ENCODE results near the gene DMRT2.

The DMRT2 gene

GRCh38 chr9:1026219-1026618, 23.9 kb upstream of the DMRT2 start:
- no peak overlapping the region for H3K4me3 ChIP-seq (replicated peaks; ENCODE audit: low read depth, low read length)
- no peak for DNase-seq (ENCODE audit: low read depth)
- no peak for TF ChIP-seq CTCF (IDR thresholded peaks at IDR 0.05; ENCODE audit: low read length, missing control alignments)

- TF ChIP-seq CTCF (IDR thresholded peaks at IDR 0.05; ENCODE audit: low read length, missing control alignments), result no peak
- DNase-seq (ENCODE audit: low read depth), result no peak
- H3K4me3 ChIP-seq (replicated peaks; ENCODE audit: low read depth, low read length), result no peak overlapping the region
Measured at GRCh38 chr9:1028501-1029190, 21.5 kb upstream of the DMRT2 start.

- no peak for DNase-seq (ENCODE audit: low read depth)
- H3K4me3 ChIP-seq (replicated peaks; ENCODE audit: low read depth, low read length), result no peak overlapping the region
- TF ChIP-seq CTCF (IDR thresholded peaks at IDR 0.05; ENCODE audit: low read length, missing control alignments), result no peak
Measured at GRCh38 chr9:1031951-1032601, 18.1 kb upstream of the DMRT2 start.

GRCh38 chr9:1034271-1034670, 15.9 kb upstream of the DMRT2 start:
- no peak for DNase-seq (ENCODE audit: low read depth)
- no peak for TF ChIP-seq CTCF (IDR thresholded peaks at IDR 0.05; ENCODE audit: low read length, missing control alignments)
- H3K4me3 ChIP-seq (replicated peaks; ENCODE audit: low read depth, low read length), result no peak overlapping the region

DNA sequence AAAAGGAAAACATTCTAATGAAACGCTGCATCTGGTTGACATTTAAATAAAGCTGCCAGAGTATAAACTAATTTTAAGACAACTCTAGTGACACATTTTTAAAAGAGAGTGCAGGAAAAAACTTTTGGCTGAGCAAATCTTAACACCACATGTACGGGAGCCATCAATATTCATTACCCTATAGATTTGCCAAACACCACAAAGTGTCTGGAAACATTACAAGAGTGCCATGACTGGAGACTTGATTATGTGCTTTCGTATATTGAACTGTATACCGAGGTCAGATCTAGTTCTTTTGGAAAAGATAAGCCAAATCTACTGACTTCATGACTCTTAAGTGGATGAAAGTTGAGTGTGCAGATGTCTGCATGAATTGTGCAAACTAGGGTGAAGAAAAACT, 10.6 kb upstream of the DMRT2 start:
- no peak for TF ChIP-seq CTCF (IDR thresholded peaks at IDR 0.05; ENCODE audit: low read length, missing control alignments)
- no peak overlapping the region for H3K4me3 ChIP-seq (replicated peaks; ENCODE audit: low read depth, low read length)
- DNase-seq (ENCODE audit: low read depth), result no peak

- H3K4me3 ChIP-seq (replicated peaks; ENCODE audit: low read depth, low read length), result no peak overlapping the region
- no peak for TF ChIP-seq CTCF (IDR thresholded peaks at IDR 0.05; ENCODE audit: low read length, missing control alignments)
- no peak for DNase-seq (ENCODE audit: low read depth)
Measured at GRCh38 chr9:1042466-1042865, 7.7 kb upstream of the DMRT2 start.

DNA sequence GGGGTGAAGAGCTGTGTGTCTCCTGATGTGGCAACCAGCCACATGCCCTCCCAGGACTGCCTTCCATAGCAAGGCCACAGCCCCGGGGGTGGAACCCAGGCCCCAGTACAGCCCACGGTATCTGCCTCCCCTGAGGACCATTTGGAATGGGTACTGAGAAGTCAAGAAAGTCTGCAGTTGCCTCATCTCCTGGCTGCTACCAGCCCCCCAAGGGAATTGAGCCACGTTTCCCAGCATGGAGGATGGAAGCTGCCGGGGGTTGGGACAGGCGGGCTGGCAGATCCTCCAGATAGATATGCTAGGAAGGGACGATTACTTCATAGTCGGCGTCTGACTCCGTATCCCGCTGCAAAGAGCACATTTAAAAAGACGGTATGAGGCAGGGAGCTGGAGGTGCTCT, 5.5 kb upstream of the DMRT2 start:
- no peak for DNase-seq (ENCODE audit: low read depth)
- H3K4me3 ChIP-seq (replicated peaks; ENCODE audit: low read depth, low read length), result no peak overlapping the region
- TF ChIP-seq CTCF (IDR thresholded peaks at IDR 0.05; ENCODE audit: low read length, missing control alignments), result no peak
